ENCODE results near the gene CGB8.

Gene CGB8

GRCh38 chr19:49073514-49074378 is 24.8 kb upstream of the CGB8 start:
- Histone ChIP-seq H3K36me3 (replicated peaks; ENCODE audit: low read depth, low read length) (no peaks in the 10 kb centered on the region), H2AFZ (ENCODE audit: low read depth, low read length) (no peak overlapping the region), H3K9ac (ENCODE audit: low read length) (no peak overlapping the region), H3K27ac (ENCODE audit: low read length) (no peak overlapping the region), H3K9me3 (ENCODE audit: insufficient read depth, low read length) (no peaks in the 10 kb centered on the region), H3K79me2 (ENCODE audit: low read length) (no peaks in the 10 kb centered on the region), H4K20me1 (ENCODE audit: insufficient read depth, low read length) (no peaks in the 10 kb centered on the region), H3K4me2 (ENCODE audit: low read length) (no peak overlapping the region), H3K4me3 (ENCODE audit: low read length) (no peak overlapping the region), H3K27me3 (ENCODE audit: low read depth, low read length) (no peaks in the 10 kb centered on the region), H3K4me1 (ENCODE audit: low read length) (no peaks in the 10 kb centered on the region)
- no peak for TF ChIP-seq EZH2phosphoT487 (IDR thresholded peaks at IDR 0.05; ENCODE audit: low read depth)
- peak; percentile 26; the same call in 1 of the 2 replicates for TF ChIP-seq CTCF (IDR thresholded peaks at IDR 0.05; ENCODE audit: low read depth, low read length)

GRCh38 chr19:49071860-49072547 is 23.1 kb upstream of the CGB8 start:
- no peaks in the 10 kb centered on the region for H3K9me3 ChIP-seq (ENCODE audit: insufficient read depth, low read length)
- H3K4me1 ChIP-seq (ENCODE audit: low read length) = no peaks in the 10 kb centered on the region
- H3K27ac ChIP-seq (ENCODE audit: low read length) = no peak overlapping the region
- H3K4me2 ChIP-seq (ENCODE audit: low read length) = no peak overlapping the region
- no peak overlapping the region for H3K9ac ChIP-seq (ENCODE audit: low read length)
- TF ChIP-seq CTCF (IDR thresholded peaks at IDR 0.05; ENCODE audit: low read depth, low read length) (no peak), EZH2phosphoT487 (IDR thresholded peaks at IDR 0.05; ENCODE audit: low read depth) (no peak)
- H3K27me3 ChIP-seq (ENCODE audit: low read depth, low read length) = peaks cover 2% of the 10 kb centered on the region; the same call in 1 of the 2 replicates
- no peaks in the 10 kb centered on the region for H4K20me1 ChIP-seq (ENCODE audit: insufficient read depth, low read length)
- H3K4me3 ChIP-seq (ENCODE audit: low read length) = no peak overlapping the region
- no peaks in the 10 kb centered on the region for H3K36me3 ChIP-seq (replicated peaks; ENCODE audit: low read depth, low read length)
- no peak overlapping the region for H2AFZ ChIP-seq (ENCODE audit: low read depth, low read length)
- no peaks in the 10 kb centered on the region for H3K79me2 ChIP-seq (ENCODE audit: low read length)

GRCh38 chr19:49070416-49070815 is 21.5 kb upstream of the CGB8 start:
- Histone ChIP-seq H3K9me3 (ENCODE audit: insufficient read depth, low read length) (no peaks in the 10 kb centered on the region), H3K36me3 (replicated peaks; ENCODE audit: low read depth, low read length) (no peaks in the 10 kb centered on the region), H3K79me2 (ENCODE audit: low read length) (no peaks in the 10 kb centered on the region), H3K9ac (ENCODE audit: low read length) (no peak overlapping the region), H4K20me1 (ENCODE audit: insufficient read depth, low read length) (no peaks in the 10 kb centered on the region), H3K4me1 (ENCODE audit: low read length) (no peaks in the 10 kb centered on the region), H3K4me3 (ENCODE audit: low read length) (no peak overlapping the region), H3K27me3 (ENCODE audit: low read depth, low read length) (peaks cover 17% of the 10 kb centered on the region), H3K4me2 (ENCODE audit: low read length) (no peak overlapping the region), H3K27ac (ENCODE audit: low read length) (no peak overlapping the region), H2AFZ (ENCODE audit: low read depth, low read length) (no peak overlapping the region)
- TF ChIP-seq EZH2phosphoT487 (IDR thresholded peaks at IDR 0.05; ENCODE audit: low read depth) (no peak), CTCF (IDR thresholded peaks at IDR 0.05; ENCODE audit: low read depth, low read length) (no peak)

GRCh38 chr19:49069026-49069425 is 20.1 kb upstream of the CGB8 start:
- H3K4me1 ChIP-seq (ENCODE audit: low read length) = no peaks in the 10 kb centered on the region
- no peak overlapping the region for H3K4me3 ChIP-seq (ENCODE audit: low read length)
- no peaks in the 10 kb centered on the region for H3K79me2 ChIP-seq (ENCODE audit: low read length)
- no peak overlapping the region for H2AFZ ChIP-seq (ENCODE audit: low read depth, low read length)
- H3K27ac ChIP-seq (ENCODE audit: low read length) = no peak overlapping the region
- no peak overlapping the region for H3K4me2 ChIP-seq (ENCODE audit: low read length)
- peaks cover 24% of the 10 kb centered on the region for H3K27me3 ChIP-seq (ENCODE audit: low read depth, low read length)
- no peaks in the 10 kb centered on the region for H4K20me1 ChIP-seq (ENCODE audit: insufficient read depth, low read length)
- no peaks in the 10 kb centered on the region for H3K36me3 ChIP-seq (replicated peaks; ENCODE audit: low read depth, low read length)
- H3K9me3 ChIP-seq (ENCODE audit: insufficient read depth, low read length) = no peaks in the 10 kb centered on the region
- TF ChIP-seq EZH2phosphoT487 (IDR thresholded peaks at IDR 0.05; ENCODE audit: low read depth) (no peak), CTCF (IDR thresholded peaks at IDR 0.05; ENCODE audit: low read depth, low read length) (no peak)
- H3K9ac ChIP-seq (ENCODE audit: low read length) = no peak overlapping the region

All from OCI-LY3 (cell line).